Femur (tissue), 1 donor: ENCODE results near the gene MFAP3.
"Not testable (repeated sequence)": the region's sequence is repeated elsewhere in the genome, so short reads cannot be mapped to it uniquely, and the experiment has no call there.

Source experiments
- DNase-seq: peaks from one replicate; pipeline ENCODE4 v3.0.0-alpha.2; 2017

The MFAP3 gene

DNA sequence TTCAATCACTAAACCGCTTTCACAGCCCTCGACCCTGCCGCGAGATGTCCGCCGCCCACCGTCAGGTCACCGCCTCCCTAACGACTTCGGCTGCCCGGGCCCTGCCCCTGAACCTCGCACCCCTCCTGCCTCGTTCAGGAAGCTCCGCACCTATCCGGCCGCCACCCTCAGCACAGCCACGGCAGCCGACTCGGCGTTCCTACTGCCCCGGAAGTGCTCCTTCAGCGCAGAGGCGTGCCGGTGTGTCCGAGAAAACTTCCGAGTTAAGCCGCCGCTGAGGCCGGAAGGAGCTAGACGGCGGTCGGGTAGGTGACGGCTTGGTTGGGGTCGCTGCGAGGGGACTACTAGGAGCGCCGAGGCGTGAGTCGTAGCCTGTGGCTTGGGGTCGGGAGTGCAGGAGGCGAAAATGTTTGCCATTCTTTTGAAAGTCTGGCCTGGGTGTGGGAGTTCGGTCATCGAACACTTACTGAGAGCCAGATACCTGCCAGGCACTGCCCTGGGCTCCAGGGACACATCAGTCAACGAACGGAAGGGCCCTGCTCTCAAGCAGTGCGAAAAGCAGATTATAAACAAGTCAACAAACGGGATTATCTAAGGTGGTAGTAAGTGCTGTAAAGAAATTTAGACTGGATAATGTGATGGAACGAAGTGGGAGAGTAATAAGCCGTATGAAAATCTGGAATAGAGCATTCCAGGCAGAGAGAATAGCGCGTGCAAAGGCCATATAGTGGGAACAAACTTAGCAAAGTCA is at the start of gene MFAP3, which contains the start of gene FAM114A2:
MFAP3 (plus strand) TSS at position 261 of the 751 bp plus-strand sequence. CDS start 10,756 bp downstream, outside the sequence.
FAM114A2 (minus strand) TSS at position 204 of the 751 bp plus-strand sequence. CDS start 3,957 bp downstream, outside the sequence.
- DNase-seq = peak; percentile 93

DNA sequence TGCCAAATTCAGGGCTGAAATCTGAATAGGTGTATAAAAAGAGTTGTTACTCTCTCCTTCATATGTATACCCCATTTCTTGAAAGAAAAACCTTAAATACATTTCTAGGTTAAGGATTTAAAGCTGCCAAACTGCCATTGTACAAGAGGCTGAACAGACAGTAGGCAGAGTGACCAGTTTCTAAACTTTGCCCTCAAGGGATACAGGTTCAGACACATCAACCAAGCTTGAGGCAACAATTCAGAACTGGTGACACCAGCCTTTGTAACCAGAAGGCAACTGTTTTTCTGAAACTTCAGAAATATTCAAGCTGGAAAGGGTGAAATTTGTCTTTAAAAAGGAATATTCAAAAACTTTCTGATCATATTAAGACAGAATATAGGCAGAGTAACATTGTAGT is 47.6 kb upstream of the MFAP3 start:
- DNase-seq = no peak

- DNase-seq = no peak
Observed at GRCh38 chr5:153998010-153998409, 40.8 kb upstream of the MFAP3 start.

- no peak for DNase-seq
Observed at GRCh38 chr5:153998768-153999167, 40.0 kb upstream of the MFAP3 start.

DNA sequence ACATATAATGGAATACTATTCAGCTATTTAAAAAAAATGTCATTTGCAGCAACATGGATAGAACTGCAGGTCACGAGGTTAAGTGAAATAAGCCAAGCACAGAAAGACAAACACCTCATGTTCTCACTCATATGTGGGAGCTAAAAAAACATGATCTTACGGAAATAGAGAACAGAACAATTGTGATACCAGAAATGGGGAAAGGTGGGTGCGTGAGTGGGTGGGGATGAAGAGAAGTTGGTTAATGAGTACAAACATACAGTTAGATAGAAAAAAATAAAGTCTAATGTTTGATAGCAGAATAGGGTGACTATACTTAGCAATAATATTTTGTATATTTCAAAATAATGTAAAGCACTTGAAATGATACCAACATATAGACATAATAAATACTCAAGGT is 38.8 kb upstream of the MFAP3 start:
- DNase-seq = no peak

- no peak for DNase-seq
Observed at GRCh38 chr5:154000703-154001102, 38.1 kb upstream of the MFAP3 start.

GRCh38 chr5:154002093-154002492 is 36.7 kb upstream of the MFAP3 start:
- DNase-seq = peak; percentile 30

DNA sequence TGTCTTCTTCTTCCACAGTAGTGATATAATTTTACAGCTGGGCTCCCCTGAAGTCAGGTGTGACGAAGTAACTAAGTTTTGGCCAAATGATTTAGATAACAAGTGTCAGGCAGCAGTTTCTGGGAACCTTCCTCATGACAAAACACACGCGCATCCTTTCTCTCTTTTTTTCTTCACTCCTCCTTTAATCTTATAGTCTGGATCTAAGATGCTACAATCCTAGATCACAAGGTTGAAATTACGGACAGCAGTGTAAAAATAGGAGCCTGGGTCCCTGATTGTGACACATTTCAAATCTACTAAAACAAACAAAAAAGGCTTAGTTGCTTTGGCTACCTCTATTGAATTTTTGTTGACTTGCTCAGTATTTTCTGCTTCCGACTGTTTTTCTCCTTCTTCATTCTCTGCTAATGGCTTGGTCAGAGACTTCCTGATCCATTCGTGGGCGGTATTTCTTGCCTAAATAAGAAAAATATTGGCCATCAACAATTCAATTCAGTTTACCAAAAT is 36.2 kb upstream of the MFAP3 start:
- no peak for DNase-seq

- no peak for DNase-seq
Observed at GRCh38 chr5:154005648-154006047, 33.1 kb upstream of the MFAP3 start.

DNA sequence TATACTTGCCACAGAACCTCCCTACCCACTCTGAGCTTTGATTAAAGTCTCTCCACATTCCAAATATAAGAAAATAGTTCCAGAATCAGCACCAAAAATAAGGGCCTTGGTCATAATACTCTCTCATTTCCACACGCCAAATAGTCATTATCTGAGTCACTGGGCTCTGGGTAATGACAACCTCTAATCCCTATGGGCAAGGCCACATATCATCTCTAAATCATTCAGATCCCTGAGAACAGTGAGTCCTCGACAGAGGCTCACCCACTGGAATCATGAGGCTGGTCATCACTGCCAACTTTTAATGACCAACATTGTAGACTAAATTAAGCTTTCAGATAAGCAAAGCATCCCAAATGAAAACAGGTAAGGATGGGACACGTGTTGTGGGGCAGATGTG is 28.1 kb upstream of the MFAP3 start:
- DNase-seq = no peak

- DNase-seq = no peak
Observed at GRCh38 chr5:154015071-154015693, 23.6 kb upstream of the MFAP3 start.

GRCh38 chr5:154018919-154019318 is 19.8 kb upstream of the MFAP3 start:
- DNase-seq = not testable (repeated sequence)

- DNase-seq = no peak
Observed at GRCh38 chr5:154025951-154026350, 12.8 kb upstream of the MFAP3 start.

DNA sequence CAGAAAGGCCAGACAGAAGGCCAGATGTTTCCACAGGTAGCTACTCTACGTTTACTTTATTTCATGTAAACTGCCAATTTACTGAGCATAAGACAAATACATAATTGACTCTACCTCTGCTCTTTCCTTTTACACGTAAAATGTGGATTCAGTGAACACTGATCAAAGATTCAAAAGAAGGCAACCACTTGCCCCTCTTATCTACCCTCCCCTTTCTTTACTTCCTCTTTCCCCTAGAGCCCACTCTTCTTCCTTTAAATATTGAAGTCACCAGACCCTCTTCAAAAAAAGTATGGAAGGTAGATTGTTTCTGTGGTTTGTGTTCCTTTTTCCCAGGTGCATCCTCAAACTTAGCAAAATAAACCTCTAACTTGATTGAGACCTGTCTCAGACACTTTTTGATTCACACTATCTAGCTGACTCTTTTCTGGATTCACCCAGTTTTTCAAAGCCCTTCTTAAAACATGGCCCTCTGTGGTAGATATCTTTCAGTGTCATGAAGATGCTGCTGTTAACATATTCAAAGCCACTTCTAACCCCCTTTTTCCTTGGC is 6.8 kb upstream of the MFAP3 start:
- DNase-seq = no peak

GRCh38 chr5:154034944-154035343 is 3.8 kb upstream of the MFAP3 start:
- DNase-seq = no peak

- no peak for DNase-seq
Observed at GRCh38 chr5:154038261-154038706, 483 bp upstream of the MFAP3 start.

GRCh38 chr5:154039458-154039829 is 677 bp downstream of the MFAP3 start:
- DNase-seq = no peak

GRCh38 chr5:154042766-154043165 is 4.0 kb downstream of the MFAP3 start:
- DNase-seq = no peak

GRCh38 chr5:154044099-154044498 is 5.3 kb downstream of the MFAP3 start:
- DNase-seq = no peak

DNA sequence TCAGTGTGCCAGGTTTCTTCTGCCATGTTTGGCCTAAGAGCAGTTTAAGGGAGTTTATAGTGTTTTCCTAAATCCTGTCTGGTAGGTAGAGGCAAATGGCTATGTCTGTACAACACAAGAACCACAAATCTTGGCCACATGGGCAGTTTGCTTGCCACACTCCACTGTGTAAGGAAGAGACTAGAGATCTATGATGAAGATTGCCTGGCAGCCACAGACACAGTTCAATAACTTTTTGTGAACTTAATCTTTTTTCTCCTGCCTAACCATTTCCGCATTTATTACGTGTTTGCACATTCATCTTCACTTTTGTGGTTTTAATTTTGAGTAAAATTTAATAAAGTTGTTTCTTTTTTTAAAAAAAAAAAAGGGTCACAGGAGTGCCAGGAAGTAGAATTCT is 5.8 kb downstream of the MFAP3 start:
- DNase-seq = no peak

GRCh38 chr5:154046486-154046885 is 7.7 kb downstream of the MFAP3 start:
- no peak for DNase-seq

GRCh38 chr5:154047324-154047723 is 8.6 kb downstream of the MFAP3 start:
- DNase-seq = no peak

- DNase-seq = no peak
Observed at GRCh38 chr5:154049636-154050035, 10.9 kb downstream of the MFAP3 start.

GRCh38 chr5:154053468-154053867 is 14.7 kb downstream of the MFAP3 start:
- no peak for DNase-seq
